CD14-positive monocyte (primary cell): Measurements from ENCODE around the gene MCF2L2. TPM values are rescaled to one million over a fixed set of nuclear protein-coding genes. Genes with fewer than 3 reads are reported as not detected.
"Not testable (repeated sequence)": the region's sequence is repeated elsewhere in the genome, so short reads cannot be mapped to it uniquely, and the experiment has no call there.

Experiments
- DNase-seq, 3 donors: peaks; one replicate each; pipeline ENCODE4 v3.0.0-alpha.2; 2011 to 2022
- H2AFZ ChIP-seq: 2 replicates; pipeline ENCODE4 v1.6.0; 2012; ENCODE audit warnings: mild to moderate bottlenecking, low read depth, low read length, inconsistent platforms; ENCODE audit not compliant: insufficient read depth, poor library complexity, severe bottlenecking
- H3K27ac ChIP-seq, 2 donors: 1 replicate in 1 of 2; 2 replicates in 1 of 2; pipeline ENCODE4 v1.5.1; 2012 to 2013; ENCODE audit warnings: low read length in 2 of 2, control low read depth in 1 of 2, inconsistent platforms in 1 of 2, low read depth in 1 of 2, mild to moderate bottlenecking in 1 of 2
- H3K27me3 ChIP-seq, 2 donors: one replicate each; pipeline versions ENCODE4 v1.6.0 to v1.6.1; 2011 to 2013; ENCODE audit warnings: low read length in 2 of 2; ENCODE audit not compliant: control insufficient read depth in 2 of 2, insufficient read depth in 2 of 2
- H3K36me3 ChIP-seq, 2 donors: replicated peaks in 1 of 2; 1 replicate in 1 of 2; 2 replicates in 1 of 2; pipeline versions ENCODE4 v1.5.1 to v1.6.1; 2012 to 2013; ENCODE audit warnings: low read length in 2 of 2, control low read depth in 1 of 2, inconsistent platforms in 1 of 2, mild to moderate bottlenecking in 1 of 2; ENCODE audit not compliant: insufficient read depth in 2 of 2, control insufficient read depth in 1 of 2
- H3K4me1 ChIP-seq, 2 donors: 1 replicate in 1 of 2; 2 replicates in 1 of 2; pipeline versions ENCODE4 v1.5.1 to v1.6.1; 2012 to 2013; ENCODE audit warnings: low read length in 2 of 2, control low read depth in 1 of 2, inconsistent platforms in 1 of 2, mild to moderate bottlenecking in 1 of 2, moderate library complexity in 1 of 2; ENCODE audit not compliant: insufficient read depth in 2 of 2, control insufficient read depth in 1 of 2
- H3K4me2 ChIP-seq: replicated peaks from 2 replicates; pipeline ENCODE3; 2012; ENCODE audit warnings: low read length, moderate library complexity, mild to moderate bottlenecking; ENCODE audit not compliant: poor library complexity, severe bottlenecking; ENCODE audit errors: extremely low read depth
- H3K4me3 ChIP-seq, 3 experiments: fragments of 200-600 bp in 1 of 3; sonication (generic) in 1 of 3; replicated peaks in 1 of 3; 1 replicate in 2 of 3; 2 replicates in 1 of 3; pipeline ENCODE4 v1.5.1; 2011 to 2013; ENCODE audit warnings: low read length in 3 of 3, mild to moderate bottlenecking in 3 of 3, control low read depth in 2 of 3, low read depth in 2 of 3, inconsistent platforms in 1 of 3, moderate library complexity in 1 of 3
- H3K79me2 ChIP-seq: 2 replicates; pipeline ENCODE4 v1.6.0; 2012; ENCODE audit warnings: mild to moderate bottlenecking, control low read depth, inconsistent platforms, low read length, moderate library complexity; ENCODE audit not compliant: insufficient read depth
- H3K9ac ChIP-seq: 2 replicates; pipeline ENCODE4 v1.6.0; 2017; ENCODE audit warnings: low read length, mild to moderate bottlenecking; ENCODE audit not compliant: insufficient read depth, poor library complexity, severe bottlenecking
- H3K9me3 ChIP-seq, 2 donors: replicated peaks in 1 of 2; 1 replicate in 1 of 2; 2 replicates in 1 of 2; pipeline versions ENCODE4 v1.5.1 to v1.6.1; 2012 to 2013; ENCODE audit warnings: low read length in 2 of 2, control low read depth in 1 of 2; ENCODE audit not compliant: control insufficient read depth in 1 of 2, insufficient read depth in 1 of 2
- H4K20me1 ChIP-seq: 2 replicates; pipeline ENCODE4 v1.6.0; 2012; ENCODE audit warnings: mild to moderate bottlenecking, low read length, control low read depth, moderate library complexity; ENCODE audit not compliant: insufficient read depth
- H3K27ac Mint-ChIP-seq, 7 donors: one replicate each; pipeline ENCODE4 v1.8.0; 2020; ENCODE audit warnings: mild to moderate bottlenecking in 7 of 7, mixed read lengths in 7 of 7, moderate library complexity in 6 of 7, inconsistent platforms in 2 of 7
- H3K27me3 Mint-ChIP-seq, 3 donors: one replicate each; pipeline ENCODE4 v1.8.0; 2021 to 2022; ENCODE audit warnings: low read depth in 3 of 3, mild to moderate bottlenecking in 3 of 3, mixed read lengths in 3 of 3, moderate library complexity in 3 of 3, inconsistent platforms in 1 of 3
- H3K36me3 Mint-ChIP-seq, 2 donors: one replicate each; pipeline ENCODE4 v1.8.0; 2020; ENCODE audit warnings: mixed read lengths in 2 of 2, inconsistent platforms in 1 of 2, mild to moderate bottlenecking in 1 of 2
- H3K4me1 Mint-ChIP-seq: one replicate; pipeline ENCODE4 v1.8.0; 2020; ENCODE audit warnings: mild to moderate bottlenecking, mixed read lengths
- H3K4me3 Mint-ChIP-seq, 2 donors: one replicate each; pipeline ENCODE4 v1.8.0; 2020; ENCODE audit warnings: mild to moderate bottlenecking in 2 of 2, mixed read lengths in 2 of 2, moderate library complexity in 1 of 2
- H3K9me3 Mint-ChIP-seq, 7 donors: one replicate each; pipeline ENCODE4 v1.8.0; 2020 to 2022; ENCODE audit warnings: mixed read lengths in 7 of 7, mild to moderate bottlenecking in 6 of 7, moderate library complexity in 6 of 7, inconsistent platforms in 2 of 7
- WGBS: methylation state at CpG from one replicate; pipeline ENCODE4 v1.1.5; 2013; ENCODE audit warnings: missing lambda C conversion rate; ENCODE audit not compliant: insufficient coverage; 5-methylcytosine and 5-hydroxymethylcytosine counted together
- intact Hi-C, 2 donors: fragments of 100-400 bp; cut with micrococcal nuclease; formaldehyde crosslinking; loops; one replicate each; pipeline versions ENCODE4 v1.15.0 to v1.15.1; 2023
- polyA plus RNA-seq, 3 donors: library from polyadenylated mRNA; depleted of rRNA in 1 of 3; unstranded in 2 of 3; stranded (reverse) in 1 of 3; fragments of 300-500 nt in 2 of 3; fragments of >200 nt in 1 of 3; fragmentation: Illumina TruSeq in 2 of 3; gene quantifications; 1 replicate in 2 of 3; 2 replicates in 1 of 3; pipeline ENCODE4 v1.2.3, GENCODE V29; 2012 to 2021
- TF ChIP-seq, protein P1 (sequence below): fragments of 200-600 bp; IDR thresholded peaks from one replicate; pipeline ENCODE4 v1.8.0; 2022; ENCODE audit warnings: antibody characterized with exemption, mild to moderate bottlenecking

The MCF2L2 gene
- polyA plus RNA-seq, 3 donors, result 0.01 to 0.13 TPM; not detected in 1

DNA sequence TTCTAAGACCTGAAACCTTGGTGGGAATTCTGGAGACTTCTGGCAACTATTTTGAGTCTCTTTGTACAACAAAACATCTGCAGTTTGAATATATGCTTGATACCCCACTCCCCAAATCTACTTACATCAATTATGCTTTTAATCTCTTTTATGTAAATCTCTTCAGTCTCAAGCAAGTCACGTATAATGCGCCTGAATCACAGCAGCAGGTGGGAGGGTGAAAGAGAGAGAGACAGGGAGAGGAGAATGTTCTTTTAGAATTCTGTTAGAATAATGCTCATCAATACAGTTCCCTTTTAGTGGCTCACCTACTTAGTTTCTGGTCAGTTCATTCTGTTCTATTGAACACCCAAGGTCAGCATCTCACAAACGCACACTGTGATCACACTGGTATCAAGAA lies 197.6 kb downstream of the MCF2L2 start:
- Mint-ChIP-seq H3K27ac (no peak overlapping the region), H3K27me3 (peaks cover 0 to 3% (median 1%) of the 10 kb centered on the region in 3 donors), H3K9me3 (peaks cover 0 to 5% (median 0%) of the 10 kb centered on the region in 7 donors), H3K36me3 (no peaks in the 10 kb centered on the region), H3K4me1 (peaks cover 5% of the 10 kb centered on the region), H3K4me3 (no peak overlapping the region)
- Histone ChIP-seq H3K27ac (no peak overlapping the region), H3K9me3 (no peaks in the 10 kb centered on the region), H3K4me1 (peaks cover 6 to 11% of the 10 kb centered on the region in 2 donors), H3K27me3 (no peaks in the 10 kb centered on the region), H3K79me2 (no peaks in the 10 kb centered on the region), H3K4me3 (no peak overlapping the region), H3K4me2 (no peak overlapping the region), H3K9ac (no peak overlapping the region), H4K20me1 (no peaks in the 10 kb centered on the region), H3K36me3 (no peaks in the 10 kb centered on the region), H2AFZ (no peak overlapping the region)
- DNase-seq, result no peak
- TF ChIP-seq, protein P1, sequence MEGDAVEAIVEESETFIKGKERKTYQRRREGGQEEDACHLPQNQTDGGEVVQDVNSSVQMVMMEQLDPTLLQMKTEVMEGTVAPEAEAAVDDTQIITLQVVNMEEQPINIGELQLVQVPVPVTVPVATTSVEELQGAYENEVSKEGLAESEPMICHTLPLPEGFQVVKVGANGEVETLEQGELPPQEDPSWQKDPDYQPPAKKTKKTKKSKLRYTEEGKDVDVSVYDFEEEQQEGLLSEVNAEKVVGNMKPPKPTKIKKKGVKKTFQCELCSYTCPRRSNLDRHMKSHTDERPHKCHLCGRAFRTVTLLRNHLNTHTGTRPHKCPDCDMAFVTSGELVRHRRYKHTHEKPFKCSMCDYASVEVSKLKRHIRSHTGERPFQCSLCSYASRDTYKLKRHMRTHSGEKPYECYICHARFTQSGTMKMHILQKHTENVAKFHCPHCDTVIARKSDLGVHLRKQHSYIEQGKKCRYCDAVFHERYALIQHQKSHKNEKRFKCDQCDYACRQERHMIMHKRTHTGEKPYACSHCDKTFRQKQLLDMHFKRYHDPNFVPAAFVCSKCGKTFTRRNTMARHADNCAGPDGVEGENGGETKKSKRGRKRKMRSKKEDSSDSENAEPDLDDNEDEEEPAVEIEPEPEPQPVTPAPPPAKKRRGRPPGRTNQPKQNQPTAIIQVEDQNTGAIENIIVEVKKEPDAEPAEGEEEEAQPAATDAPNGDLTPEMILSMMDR, result no peak
- 100% methylated on average over 1 of the region's 3 CpGs for WGBS
- intact Hi-C loops, result no loop called here

DNA sequence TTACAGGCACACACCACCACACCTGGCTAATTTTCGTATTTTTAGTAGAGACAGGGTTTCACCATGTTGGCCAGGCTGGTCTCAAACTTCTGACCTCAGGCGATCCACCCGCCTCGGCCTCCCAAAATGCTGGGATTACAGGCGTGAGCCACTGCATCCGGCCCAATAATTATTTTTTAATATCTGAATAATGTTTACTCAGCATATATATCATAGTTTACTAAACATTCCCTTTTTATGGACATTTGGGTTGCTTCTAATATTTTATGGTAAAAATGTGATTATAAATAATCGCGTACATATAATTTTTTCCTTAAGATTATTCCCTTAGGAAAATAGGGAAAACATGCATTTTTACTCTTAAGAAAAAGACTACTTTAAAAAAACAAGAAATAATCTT lies 198.2 kb downstream of the MCF2L2 start:
- 86% methylated on average over 1 of the region's 8 CpGs for WGBS
- H3K36me3 ChIP-seq, H3K4me3 Mint-ChIP-seq, H3K4me3 ChIP-seq, H3K27me3 Mint-ChIP-seq, intact Hi-C loops, H3K27ac ChIP-seq, H3K9ac ChIP-seq, H3K9me3 Mint-ChIP-seq, H4K20me1 ChIP-seq, H3K4me1 Mint-ChIP-seq, H3K4me2 ChIP-seq, DNase-seq, H3K36me3 Mint-ChIP-seq, H3K27ac Mint-ChIP-seq, H3K27me3 ChIP-seq, H3K9me3 ChIP-seq, H3K79me2 ChIP-seq, H2AFZ ChIP-seq: not testable (repeated sequence)
- H3K4me1 ChIP-seq, result peaks cover 6 to 11% of the 10 kb centered on the region in 2 donors
